HepG2 (cell line): ENCODE results near the gene IGF2BP1. TPM values are rescaled to one million over a fixed set of nuclear protein-coding genes. Genes with fewer than 3 reads are reported as not detected.
A peak's percentile ranks its signal among the peaks of the same experiment; 100 is the strongest.

Experiments used
- ARNT ChIP-seq: fragments of 450-650 bp; IDR thresholded peaks from 2 replicates; pipeline ENCODE4 v1.6.1; 2017
- CBX1 ChIP-seq: IDR thresholded peaks from one replicate; pipeline ENCODE4 v1.6.1; 2016; ENCODE audit warnings: antibody characterized with exemption, low read depth
- CCAR2 ChIP-seq: fragments of 200-400 bp; formaldehyde crosslinking; optimal IDR thresholded peaks from 2 replicates; pipeline ENCODE3; 2018; ENCODE audit warnings: low read depth, mild to moderate bottlenecking, low read length, moderate library complexity
- EEA1 ChIP-seq: sonication (generic); formaldehyde crosslinking; IDR thresholded peaks from 2 replicates; pipeline ENCODE4 v1.5.1; 2020; ENCODE audit warnings: mild to moderate bottlenecking, missing genetic modification reagents, borderline replicate concordance
- FOXC1 ChIP-seq: sonication (generic); formaldehyde crosslinking; IDR thresholded peaks from 2 replicates; pipeline ENCODE4 v1.8.0; 2022; ENCODE audit warnings: mild to moderate bottlenecking, missing genetic modification reagents, borderline replicate concordance
- GATAD1 ChIP-seq: IDR thresholded peaks from 2 replicates; pipeline ENCODE4 v1.6.1; 2016; ENCODE audit warnings: missing genetic modification reagents, missing compliant biosample characterization
- GATAD2A ChIP-seq: IDR thresholded peaks from 2 replicates; pipeline ENCODE4 v1.6.1; 2016
- HMG20B ChIP-seq: conservative IDR thresholded peaks from 2 replicates; pipeline ENCODE4 v1.6.1; 2016; ENCODE audit warnings: missing genetic modification reagents, missing compliant biosample characterization
- HNRNPK ChIP-seq: fragments of 200-400 bp; formaldehyde crosslinking; IDR thresholded peaks from 2 replicates; pipeline ENCODE4 v1.6.1; 2018; ENCODE audit warnings: low read length, low read depth, moderate library complexity, mild to moderate bottlenecking; ENCODE audit not compliant: poor library complexity, severe bottlenecking
- JUND ChIP-seq: sonication (generic); formaldehyde crosslinking; IDR thresholded peaks from 2 replicates; pipeline ENCODE4 v1.8.0; 2022; ENCODE audit warnings: mild to moderate bottlenecking, missing genetic modification reagents
- KDM5B ChIP-seq: sonication (generic); formaldehyde crosslinking; IDR thresholded peaks from 2 replicates; pipeline ENCODE4 v1.4.0; 2020; ENCODE audit warnings: missing genetic modification reagents, mild to moderate bottlenecking, borderline replicate concordance
- MAFF ChIP-seq: IDR thresholded peaks from 2 replicates; pipeline ENCODE4 v1.6.1; 2011; ENCODE audit warnings: low read depth, low read length, improper control_type of control experiment
- MXD4 ChIP-seq: IDR thresholded peaks from 2 replicates; pipeline ENCODE4 v1.6.1; 2016; ENCODE audit warnings: mild to moderate bottlenecking, missing biosample characterization, missing genetic modification reagents
- NBN ChIP-seq: fragments of 450-650 bp; conservative IDR thresholded peaks from 2 replicates; pipeline ENCODE4 v1.6.1; 2017
- NFE2L1 ChIP-seq: sonication (generic); formaldehyde crosslinking; IDR thresholded peaks from 2 replicates; pipeline ENCODE4 v1.4.0; 2020; ENCODE audit warnings: missing genetic modification reagents, mild to moderate bottlenecking, borderline replicate concordance
- PAF1 ChIP-seq: IDR thresholded peaks from 2 replicates; pipeline ENCODE4 v1.6.1; 2016; ENCODE audit warnings: missing genetic modification reagents, missing compliant biosample characterization
- PLRG1 ChIP-seq: fragments of 450-650 bp; conservative IDR thresholded peaks from 2 replicates; pipeline ENCODE4 v1.6.1; 2016
- TEAD3 ChIP-seq: optimal IDR thresholded peaks from 2 replicates; pipeline ENCODE3; 2016; ENCODE audit warnings: borderline replicate concordance
- THYN1 ChIP-seq: sonication (generic); formaldehyde crosslinking; IDR thresholded peaks from 2 replicates; pipeline ENCODE4 v1.8.1; 2023; ENCODE audit warnings: low read depth, mild to moderate bottlenecking, moderate library complexity, missing genetic modification reagents, borderline replicate concordance
- ZBTB8A ChIP-seq: sonication (generic); formaldehyde crosslinking; IDR thresholded peaks from 2 replicates; pipeline ENCODE4 v1.4.0; 2020; ENCODE audit warnings: mild to moderate bottlenecking, low read depth, missing genetic modification reagents, borderline replicate concordance
- ZNF230 ChIP-seq: sonication (generic); formaldehyde crosslinking; IDR thresholded peaks from 2 replicates; pipeline ENCODE4 v1.4.0; 2020; ENCODE audit warnings: mild to moderate bottlenecking, missing genetic modification reagents
- ZNF3 ChIP-seq: IDR thresholded peaks from 2 replicates; pipeline ENCODE4 v1.7.0; 2017; ENCODE audit warnings: inconsistent platforms
- polyA plus RNA-seq, 8 experiments: library from polyadenylated mRNA; depleted of rRNA in 3 of 8; stranded (reverse) in 7 of 8; unstranded in 1 of 8; fragments of >200 nt; fragmentation: Illumina TruSeq in 4 of 8; extraction: Trizol in 4 of 8; gene quantifications; 2 replicates each; pipeline versions ENCODE4 v1.2.1 to v1.2.3, GENCODE V29; 2011 to 2016; ENCODE audit warnings: low read depth in 4 of 8, missing spikeins in 1 of 8, mixed read lengths in 1 of 8; ENCODE audit not compliant: insufficient read depth in 1 of 8
- total RNA-seq, 5 experiments: library from RNA; depleted of rRNA; stranded (reverse); fragments of >200 nt; fragmentation: Illumina TruSeq; extraction: Trizol; gene quantifications; 2 replicates each; pipeline ENCODE4 v1.2.3, GENCODE V29; 2016; ENCODE audit warnings: low read depth in 1 of 5
- TF ChIP-seq, protein P1 (sequence below): sonication (generic); formaldehyde crosslinking; IDR thresholded peaks from 2 replicates; pipeline ENCODE4 v1.4.0; 2020; ENCODE audit warnings: missing genetic modification reagents
- TF ChIP-seq, protein P2 (sequence below): sonication (generic); formaldehyde crosslinking; conservative IDR thresholded peaks from 2 replicates; pipeline ENCODE4 v1.8.0; 2022; ENCODE audit warnings: low read depth, missing genetic modification reagents
- TF ChIP-seq, protein P3 (sequence below): IDR thresholded peaks from 2 replicates; pipeline ENCODE4 v1.6.1; 2018; ENCODE audit warnings: missing genetic modification reagents, mild to moderate bottlenecking, missing compliant biosample characterization
- TF ChIP-seq, protein P4 (sequence below): sonication (generic); formaldehyde crosslinking; IDR thresholded peaks from 2 replicates; pipeline ENCODE4 v1.5.0; 2020; ENCODE audit warnings: mild to moderate bottlenecking, missing genetic modification reagents

Gene IGF2BP1
- total and polyA plus RNA-seq, 2 of the 13 experiments (the other 11 are each of a cell fraction or from before 2014, with no cell fraction given): 29.7 to 75.1 TPM

DNA sequence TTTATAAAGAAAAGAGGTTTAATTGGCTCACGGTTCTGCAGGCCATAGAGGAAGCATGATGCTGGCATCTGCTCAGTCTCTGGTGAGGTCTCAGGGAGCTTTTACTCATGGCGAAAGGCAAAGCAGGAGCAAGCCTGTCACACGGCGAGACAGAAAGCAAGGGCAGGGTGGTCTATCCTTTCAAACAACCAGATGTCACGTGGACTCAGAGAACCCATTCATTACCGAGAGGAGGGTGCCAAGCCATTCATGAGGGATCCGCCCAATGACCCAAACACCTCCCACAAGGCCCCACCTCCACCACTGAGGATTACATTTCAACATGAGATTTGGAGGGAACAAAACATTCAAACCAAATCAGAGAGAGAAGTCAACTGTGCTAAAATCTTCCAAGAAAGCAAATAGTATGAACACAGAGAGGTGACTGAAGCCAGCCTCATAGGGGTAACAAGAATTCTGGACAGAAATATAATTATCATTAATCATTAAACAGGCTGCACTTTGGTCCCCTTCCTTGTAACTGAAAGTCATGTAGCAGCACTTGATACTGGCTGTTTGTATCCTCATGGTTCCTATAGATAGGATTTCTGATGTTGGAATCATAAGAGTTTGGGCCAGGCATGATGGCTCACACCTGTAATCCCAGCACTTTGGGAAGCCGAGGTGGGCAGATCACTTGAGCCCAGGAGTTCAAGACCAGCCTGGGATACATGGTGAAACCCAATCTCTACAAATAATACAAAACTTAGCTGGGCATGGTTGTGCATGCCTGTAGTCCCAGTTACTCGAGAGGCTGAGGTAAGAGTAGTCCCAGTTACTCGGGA lies 82.9 kb downstream of the IGF2BP1 start (continued):
- TF ChIP-seq, protein P1, sequence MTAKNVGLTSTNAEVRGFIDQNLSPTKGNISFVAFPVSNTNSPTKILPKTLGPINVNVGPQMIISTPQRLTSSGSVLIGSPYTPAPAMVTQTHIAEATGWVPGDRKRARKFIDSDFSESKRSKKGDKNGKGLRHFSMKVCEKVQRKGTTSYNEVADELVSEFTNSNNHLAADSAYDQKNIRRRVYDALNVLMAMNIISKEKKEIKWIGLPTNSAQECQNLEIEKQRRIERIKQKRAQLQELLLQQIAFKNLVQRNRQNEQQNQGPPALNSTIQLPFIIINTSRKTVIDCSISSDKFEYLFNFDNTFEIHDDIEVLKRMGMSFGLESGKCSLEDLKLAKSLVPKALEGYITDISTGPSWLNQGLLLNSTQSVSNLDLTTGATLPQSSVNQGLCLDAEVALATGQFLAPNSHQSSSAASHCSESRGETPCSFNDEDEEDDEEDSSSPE: no peak
- TF ChIP-seq PAF1 (CRISPR knock-in tag) (no peak), MAFF (no peak), CCAR2 (no peak), TEAD3 (no peak), JUND (CRISPR knock-in tag) (no peak), NBN (no peak), PLRG1 (no peak), GATAD2A (CRISPR knock-in tag) (peak; percentile 56), KDM5B (CRISPR knock-in tag) (no peak; the same call in 1 of the 2 replicates), ARNT (no peak), GATAD1 (CRISPR knock-in tag) (no peak; the same call in 1 of the 2 replicates), EEA1 (CRISPR knock-in tag) (no peak; the same call in 1 of the 2 replicates), THYN1 (CRISPR knock-in tag) (no peak), ZNF3 (CRISPR knock-in tag) (no peak), NFE2L1 (CRISPR knock-in tag) (no peak), CBX1 (no peak), ZBTB8A (no peak), MXD4 (no peak), FOXC1 (CRISPR knock-in tag) (no peak), HNRNPK (no peak), ZNF230 (CRISPR knock-in tag) (no peak), HMG20B (CRISPR knock-in tag) (no peak)
- TF ChIP-seq, protein P2, sequence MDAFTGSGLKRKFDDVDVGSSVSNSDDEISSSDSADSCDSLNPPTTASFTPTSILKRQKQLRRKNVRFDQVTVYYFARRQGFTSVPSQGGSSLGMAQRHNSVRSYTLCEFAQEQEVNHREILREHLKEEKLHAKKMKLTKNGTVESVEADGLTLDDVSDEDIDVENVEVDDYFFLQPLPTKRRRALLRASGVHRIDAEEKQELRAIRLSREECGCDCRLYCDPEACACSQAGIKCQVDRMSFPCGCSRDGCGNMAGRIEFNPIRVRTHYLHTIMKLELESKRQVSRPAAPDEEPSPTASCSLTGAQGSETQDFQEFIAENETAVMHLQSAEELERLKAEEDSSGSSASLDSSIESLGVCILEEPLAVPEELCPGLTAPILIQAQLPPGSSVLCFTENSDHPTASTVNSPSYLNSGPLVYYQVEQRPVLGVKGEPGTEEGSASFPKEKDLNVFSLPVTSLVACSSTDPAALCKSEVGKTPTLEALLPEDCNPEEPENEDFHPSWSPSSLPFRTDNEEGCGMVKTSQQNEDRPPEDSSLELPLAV (CRISPR knock-in tag): no peak
- TF ChIP-seq, protein P3, sequence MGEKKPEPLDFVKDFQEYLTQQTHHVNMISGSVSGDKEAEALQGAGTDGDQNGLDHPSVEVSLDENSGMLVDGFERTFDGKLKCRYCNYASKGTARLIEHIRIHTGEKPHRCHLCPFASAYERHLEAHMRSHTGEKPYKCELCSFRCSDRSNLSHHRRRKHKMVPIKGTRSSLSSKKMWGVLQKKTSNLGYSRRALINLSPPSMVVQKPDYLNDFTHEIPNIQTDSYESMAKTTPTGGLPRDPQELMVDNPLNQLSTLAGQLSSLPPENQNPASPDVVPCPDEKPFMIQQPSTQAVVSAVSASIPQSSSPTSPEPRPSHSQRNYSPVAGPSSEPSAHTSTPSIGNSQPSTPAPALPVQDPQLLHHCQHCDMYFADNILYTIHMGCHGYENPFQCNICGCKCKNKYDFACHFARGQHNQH: no peak
- TF ChIP-seq, protein P4, sequence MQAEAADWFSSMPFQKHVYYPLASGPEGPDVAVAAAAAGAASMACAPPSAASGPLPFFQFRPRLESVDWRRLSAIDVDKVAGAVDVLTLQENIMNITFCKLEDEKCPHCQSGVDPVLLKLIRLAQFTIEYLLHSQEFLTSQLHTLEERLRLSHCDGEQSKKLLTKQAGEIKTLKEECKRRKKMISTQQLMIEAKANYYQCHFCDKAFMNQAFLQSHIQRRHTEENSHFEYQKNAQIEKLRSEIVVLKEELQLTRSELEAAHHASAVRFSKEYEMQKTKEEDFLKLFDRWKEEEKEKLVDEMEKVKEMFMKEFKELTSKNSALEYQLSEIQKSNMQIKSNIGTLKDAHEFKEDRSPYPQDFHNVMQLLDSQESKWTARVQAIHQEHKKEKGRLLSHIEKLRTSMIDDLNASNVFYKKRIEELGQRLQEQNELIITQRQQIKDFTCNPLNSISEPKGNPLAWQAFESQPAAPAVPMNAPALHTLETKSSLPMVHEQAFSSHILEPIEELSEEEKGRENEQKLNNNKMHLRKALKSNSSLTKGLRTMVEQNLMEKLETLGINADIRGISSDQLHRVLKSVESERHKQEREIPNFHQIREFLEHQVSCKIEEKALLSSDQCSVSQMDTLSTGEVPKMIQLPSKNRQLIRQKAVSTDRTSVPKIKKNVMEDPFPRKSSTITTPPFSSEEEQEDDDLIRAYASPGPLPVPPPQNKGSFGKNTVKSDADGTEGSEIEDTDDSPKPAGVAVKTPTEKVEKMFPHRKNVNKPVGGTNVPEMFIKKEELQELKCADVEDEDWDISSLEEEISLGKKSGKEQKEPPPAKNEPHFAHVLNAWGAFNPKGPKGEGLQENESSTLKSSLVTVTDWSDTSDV (CRISPR knock-in tag): no peak
